Heart left ventricle (tissue), 16 donors: ENCODE results near the gene MAST4. TPM values are rescaled to one million over a fixed set of nuclear protein-coding genes. Genes with fewer than 3 reads are reported as not detected.

Source experiments
- ATAC-seq, 4 donors: fragments of 200-7000 bp; cut with Tn5 transposase; one replicate each; pipeline ENCODE4 v1.9.1; 2020 to 2022; ENCODE audit warnings: moderate library complexity in 4 of 4, mild to moderate bottlenecking in 3 of 4, moderate number of reproducible peaks in 1 of 4
- DNase-seq, 5 donors: peaks; one replicate each; pipeline ENCODE4 v3.0.0-alpha.2; 2020
- H3K27ac ChIP-seq, 12 donors: fragments of 200-600 bp; sonication (generic) in 4 of 12; one replicate each; pipeline versions ENCODE4 v1.5.0 to v1.8.0; 2016 to 2022; ENCODE audit warnings: mild to moderate bottlenecking in 2 of 12
- H3K27me3 ChIP-seq, 9 donors: fragments of 200-600 bp; sonication (generic) in 2 of 9; one replicate each; pipeline versions ENCODE4 v1.5.1 to v1.8.0; 2016 to 2022; ENCODE audit warnings: mild to moderate bottlenecking in 3 of 9
- H3K36me3 ChIP-seq, 9 donors: fragments of 200-600 bp; sonication (generic) in 2 of 9; one replicate each; pipeline versions ENCODE4 v1.5.0 to v1.8.0; 2018 to 2022; ENCODE audit warnings: mild to moderate bottlenecking in 2 of 9
- H3K4me1 ChIP-seq, 12 donors: fragments of 200-600 bp; sonication (generic) in 4 of 12; one replicate each; pipeline versions ENCODE4 v1.5.0 to v1.8.0; 2016 to 2022; ENCODE audit warnings: mild to moderate bottlenecking in 3 of 12
- H3K4me3 ChIP-seq, 12 donors: fragments of 200-600 bp; sonication (generic) in 4 of 12; one replicate each; pipeline versions ENCODE4 v1.5.0 to v1.8.0; 2017 to 2022; ENCODE audit warnings: mild to moderate bottlenecking in 9 of 12, moderate library complexity in 4 of 12
- H3K9me3 ChIP-seq, 12 donors: fragments of 200-600 bp; sonication (generic) in 4 of 12; one replicate each; pipeline versions ENCODE4 v1.5.0 to v1.8.0; 2016 to 2022; ENCODE audit warnings: mild to moderate bottlenecking in 1 of 12
- CTCF ChIP-seq, 12 donors: fragments of 200-600 bp; sonication (generic) in 4 of 12; IDR thresholded peaks; one replicate each; pipeline versions ENCODE4 v1.5.0 to v1.8.0; 2018 to 2022; ENCODE audit warnings: antibody characterized with exemption in 12 of 12, mild to moderate bottlenecking in 5 of 12
- POLR2A ChIP-seq, 2 donors: fragments of 450-650 bp; IDR thresholded peaks; one replicate each; pipeline ENCODE4 v1.6.1; 2017; ENCODE audit warnings: antibody characterized with exemption in 2 of 2, mild to moderate bottlenecking in 2 of 2, moderate library complexity in 2 of 2
- WGBS, 4 donors: extraction: QIAGEN DNeasy Blood & Tissue Kit in 2 of 4; methylation state at CpG; one replicate each; pipeline versions ENCODE4 v1.1.5 to v1.1.7; 2013 to 2018; 5-methylcytosine and 5-hydroxymethylcytosine counted together
- intact Hi-C, 10 donors: fragments of 100-400 bp; cut with DNase I; formaldehyde crosslinking; loops; one replicate each; pipeline versions ENCODE4 v1.11.1 to v1.14.2; 2022
- polyA plus RNA-seq, 2 donors: library from polyadenylated mRNA; stranded (reverse); fragments of 200-250 nt; gene quantifications; one replicate each; pipeline ENCODE4 v1.2.3, GENCODE V29; 2013
- total RNA-seq, 9 donors: library from RNA; depleted of rRNA in 2 of 9; stranded (reverse); fragments of >200 nt in 2 of 9; fragmentation: NEBNext Ultra II Directional in 3 of 9; extraction: Animal tissue kit (Norgen Biotek cat#: 25700) in 3 of 9; gene quantifications; one replicate each; pipeline versions ENCODE4 v1.1.0 to v1.2.4, GENCODE V29; 2016 to 2023
- donor health status: ischemic (EF 13 %, LVEDD 7.1; RV severe dilation, severe dysfunction).
- donor health status: healthy with polysubstance abuse.
- donor health status: DM: no; HTN: yes; CAD: no.
- donor health status: DM: no; HTN: no; CAD: no.
- donor health status: ischemic (EF 25% LVEDD 6.9; RV normal size, moderate dysfunction).
- donor health status: ischemic (EF 25% LVEDD 5.7; RV mildly dilated, moderate dysfunction).
- donor health status: healthy.
- donor health status: DM: yes; HTN: yes; CAD: no.
- donor health status: ischemic (EF 35%, LVEDD 5.7; RV mildly dilated, moderate dysfunction).
- donor health status: nonischemic (EF 11% LVEDD 7.7; RV severe dilation, severe dysfunction).
- donor health status: DM: yes; HTN: yes; CAD: no.
- donor health status: PGD.
- donor health status: ischemic (EF 29% LVEDD 5.4; RV normal size, mild dysfunction).
- donor health status: nonischemic (EF 23%, LVEDD 6.1; RV moderate dilation, normal function).

MAST4 gene
- total and polyA plus RNA-seq, 11 donors: 26.8 to 96.2 (median 68.1) TPM

GRCh38 chr5:67115246-67115645, 519.1 kb downstream of the MAST4 start:
- Histone ChIP-seq H3K36me3 (peaks cover 0 to 93% (median 55%) of the 10 kb centered on the region in 9 donors), H3K27ac (no peak overlapping the region), H3K4me3 (no peak overlapping the region), H3K9me3 (no peaks in the 10 kb centered on the region), H3K27me3 (no peaks in the 10 kb centered on the region), H3K4me1 (peaks cover 0 to 4% (median 0%) of the 10 kb centered on the region in 12 donors)
- no peak for TF ChIP-seq CTCF (IDR thresholded peaks at IDR 0.05)
- no peak for TF ChIP-seq POLR2A (IDR thresholded peaks at IDR 0.05)
- DNase-seq (no peak), ATAC-seq (no peak)
- intact Hi-C loops: no loop called here
- WGBS, 4 donors: 51 to 65% (median 53%) methylated on average over 3 of the region's 3 CpGs

- TF ChIP-seq CTCF (IDR thresholded peaks at IDR 0.05) (no peak), POLR2A (IDR thresholded peaks at IDR 0.05) (no peak)
- Histone ChIP-seq H3K9me3 (no peaks in the 10 kb centered on the region), H3K36me3 (peaks cover 0 to 93% (median 50%) of the 10 kb centered on the region in 9 donors), H3K4me1 (peaks cover 0 to 4% (median 0%) of the 10 kb centered on the region in 12 donors), H3K27ac (no peak overlapping the region), H3K27me3 (no peaks in the 10 kb centered on the region), H3K4me3 (no peak overlapping the region)
- 97 to 100% (median 98%) methylated on average over 3 of the region's 3 CpGs for WGBS, 4 donors
- no peak for ATAC-seq
- intact Hi-C loops: no loop called here
- DNase-seq: no peak
These were observed 519.6 kb downstream of the MAST4 start for GRCh38 chr5:67115817-67116216.

- no peak overlapping the region for H3K27ac ChIP-seq
- no peaks in the 10 kb centered on the region for H3K9me3 ChIP-seq
- TF ChIP-seq POLR2A (IDR thresholded peaks at IDR 0.05): no peak
- TF ChIP-seq CTCF (IDR thresholded peaks at IDR 0.05): no peak
- WGBS, 4 donors: 91 to 96% (median 93%) methylated on average over 4 of the region's 4 CpGs
- no peak for DNase-seq
- H3K36me3 ChIP-seq: peaks cover 0 to 94% (median 42%) of the 10 kb centered on the region in 9 donors
- peaks cover 0 to 4% (median 0%) of the 10 kb centered on the region in 12 donors for H3K4me1 ChIP-seq
- H3K4me3 ChIP-seq: no peak overlapping the region
- intact Hi-C loops: no loop called here
- ATAC-seq: no peak
- H3K27me3 ChIP-seq: no peaks in the 10 kb centered on the region
These were observed 521.9 kb downstream of the MAST4 start for GRCh38 chr5:67118050-67118620.

- 86 to 92% (median 90%) methylated on average over 1 of the region's 1 CpG for WGBS, 4 donors
- no peak overlapping the region for H3K4me3 ChIP-seq
- H3K27ac ChIP-seq: no peak overlapping the region
- H3K4me1 ChIP-seq: peaks cover 0 to 4% (median 0%) of the 10 kb centered on the region in 12 donors
- no peaks in the 10 kb centered on the region for H3K9me3 ChIP-seq
- TF ChIP-seq POLR2A (IDR thresholded peaks at IDR 0.05) (no peak), CTCF (IDR thresholded peaks at IDR 0.05) (no peak)
- peaks cover 0 to 94% (median 48%) of the 10 kb centered on the region in 9 donors for H3K36me3 ChIP-seq
- no peaks in the 10 kb centered on the region for H3K27me3 ChIP-seq
- ATAC-seq (no peak), DNase-seq (no peak)
- intact Hi-C loops: no loop called here
These were observed 522.8 kb downstream of the MAST4 start for GRCh38 chr5:67119010-67119409.
